Measurements from ENCODE around the gene SYNE3.
A peak's percentile ranks its signal among the peaks of the same experiment; 100 is the strongest.

SYNE3 gene

GRCh38 chr14:95504135-95505029, 12.1 kb downstream of the SYNE3 start:
- ATAC-seq, result peak; percentile 59 to 75

GRCh38 chr14:95503365-95504134, 12.9 kb downstream of the SYNE3 start:
- peak; percentile 68 to 73 for ATAC-seq

- no peak for ATAC-seq
Observed at GRCh38 chr14:95502381-95502950, 14.0 kb downstream of the SYNE3 start.

GRCh38 chr14:95500772-95501401, 15.6 kb downstream of the SYNE3 start:
- ATAC-seq, result no peak

GRCh38 chr14:95500201-95500681, 16.2 kb downstream of the SYNE3 start:
- ATAC-seq, result no peak

- peak; percentile 21 to 28 for ATAC-seq
Observed at GRCh38 chr14:95499354-95499750, 17.1 kb downstream of the SYNE3 start.

GRCh38 chr14:95498622-95499353, 17.7 kb downstream of the SYNE3 start:
- no peak for ATAC-seq

GRCh38 chr14:95497561-95498011, 18.9 kb downstream of the SYNE3 start:
- no peak for ATAC-seq

GRCh38 chr14:95496690-95497259, 19.7 kb downstream of the SYNE3 start:
- ATAC-seq, result no peak

- peak; percentile 34 to 35 for ATAC-seq
Observed at GRCh38 chr14:95496111-95496681, 20.3 kb downstream of the SYNE3 start.

- ATAC-seq, result peak; percentile 81
Observed at GRCh38 chr14:95495538-95496025, 20.9 kb downstream of the SYNE3 start.

GRCh38 chr14:95495076-95495475, 21.4 kb downstream of the SYNE3 start:
- ATAC-seq, result no peak

- ATAC-seq, result no peak
Observed at GRCh38 chr14:95494456-95494855, 22.0 kb downstream of the SYNE3 start.

- ATAC-seq, result no peak
Observed at GRCh38 chr14:95493976-95494375, 22.5 kb downstream of the SYNE3 start.

- no peak for ATAC-seq
Observed at GRCh38 chr14:95493503-95493902, 22.9 kb downstream of the SYNE3 start.

GRCh38 chr14:95491936-95492608, 24.4 kb downstream of the SYNE3 start:
- no peak for ATAC-seq

- no peak for ATAC-seq
Observed at GRCh38 chr14:95490727-95491451, 25.6 kb downstream of the SYNE3 start.

- no peak for ATAC-seq
Observed at GRCh38 chr14:95490138-95490509, 26.3 kb downstream of the SYNE3 start.

GRCh38 chr14:95489214-95490137, 27.0 kb downstream of the SYNE3 start:
- no peak for ATAC-seq

All from activated CD4-positive, CD25-positive, alpha-beta regulatory T cell treated with anti-CD3 and anti-CD28 coated beads, Interleukin-2, amount 50 U/mL, for 24 hours (primary cell).